PC-9 (cell line): ENCODE results near the gene OR6X1. TPM values are rescaled to one million over a fixed set of nuclear protein-coding genes. Genes with fewer than 3 reads are reported as not detected.

ENCODE experiments used
- BruUV-seq: library from RNA; stranded (reverse); fragments of 400-500 nt; replicated peaks from 2 replicates; lab custom pipeline; 2021; lab: Mats Ljungman, UMichigan
- CTCF ChIA-PET: fragments of 300-600 bp; sonication (Branson Sonifier 250); formaldehyde crosslinking; loops from one replicate; lab custom pipeline; 2022; ENCODE audit warnings: antibody characterized with exemption; lab: Charles Lee
- POLR2A ChIA-PET: fragments of 300-600 bp; sonication (Branson Sonifier 250); formaldehyde crosslinking; loops from one replicate; lab custom pipeline; 2022; ENCODE audit warnings: antibody characterized with exemption; ENCODE audit not compliant: unreplicated experiment; lab: Charles Lee
- DNase-seq, 2 experiments: peaks; one replicate each; pipeline versions ENCODE4 v3.0.0 to v3.0.0-alpha.2; 2015 to 2022; ENCODE audit warnings: mixed read lengths in 1 of 2
- H2AFZ ChIP-seq: fragments of 200-600 bp; sonication (generic); 2 replicates; pipeline ENCODE4 v1.8.1; 2017; ENCODE audit warnings: antibody characterized with exemption
- H3F3A ChIP-seq: fragments of 200-600 bp; sonication (generic); 2 replicates; pipeline ENCODE4 v1.8.1; 2017; ENCODE audit warnings: antibody characterized with exemption, mild to moderate bottlenecking, low read depth; ENCODE audit not compliant: insufficient read depth
- H3K27ac ChIP-seq: fragments of 200-600 bp; sonication (generic); 2 replicates; pipeline ENCODE4 v1.6.1; 2016; ENCODE audit warnings: mixed run types
- H3K27me3 ChIP-seq: fragments of 200-600 bp; sonication (generic); 2 replicates; pipeline ENCODE4 v1.6.1; 2016; ENCODE audit warnings: low read depth, mixed run types; ENCODE audit not compliant: insufficient read depth
- H3K36me3 ChIP-seq: fragments of 200-600 bp; sonication (generic); 2 replicates; pipeline ENCODE4 v1.6.1; 2016; ENCODE audit warnings: low read depth, mixed run types
- H3K4me1 ChIP-seq: fragments of 200-600 bp; sonication (generic); replicated peaks from 2 replicates; pipeline ENCODE4 v1.6.1; 2016; ENCODE audit warnings: mixed run types; ENCODE audit not compliant: insufficient read depth
- H3K4me2 ChIP-seq: fragments of 200-600 bp; sonication (generic); 2 replicates; pipeline ENCODE4 v1.6.1; 2017; ENCODE audit warnings: mixed run types
- H3K4me3 ChIP-seq: fragments of 200-600 bp; sonication (generic); 2 replicates; pipeline ENCODE4 v1.6.1; 2016; ENCODE audit warnings: mixed run types
- H3K79me2 ChIP-seq: fragments of 200-600 bp; sonication (generic); 2 replicates; pipeline ENCODE4 v1.6.1; 2017; ENCODE audit warnings: low read depth, mixed run types
- H3K9me2 ChIP-seq: fragments of 200-600 bp; sonication (generic); 2 replicates; pipeline ENCODE4 v1.8.1; 2017; ENCODE audit warnings: mild to moderate bottlenecking; ENCODE audit not compliant: insufficient read depth
- H3K9me3 ChIP-seq: fragments of 200-600 bp; sonication (generic); 2 replicates; pipeline ENCODE4 v1.8.1; 2016; ENCODE audit warnings: low read depth; ENCODE audit not compliant: insufficient read depth
- H4K20me1 ChIP-seq: fragments of 200-600 bp; sonication (generic); 2 replicates; pipeline ENCODE4 v1.8.1; 2017; ENCODE audit not compliant: insufficient read depth
- CTCF ChIP-seq: fragments of 200-600 bp; sonication (generic); conservative IDR thresholded peaks from 2 replicates; pipeline ENCODE4 v1.6.1; 2017; ENCODE audit warnings: mixed run types, antibody characterized with exemption, mild to moderate bottlenecking, moderate library complexity
- EZH2 ChIP-seq: fragments of 200-600 bp; sonication (generic); IDR thresholded peaks from 2 replicates; pipeline ENCODE4 v1.8.0; 2017; ENCODE audit warnings: antibody characterized with exemption, low read depth
- intact Hi-C: fragments of 100-400 bp; cut with micrococcal nuclease; formaldehyde crosslinking; loops from one replicate; pipeline ENCODE4 v1.10.0; 2022; ENCODE audit not compliant: unreplicated experiment
- total RNA-seq: library from RNA; stranded (reverse); gene quantifications from 2 replicates; pipeline ENCODE4 v1.2.3, GENCODE V29; 2021

OR6X1 gene
- total RNA-seq, 1 experiment from 2014 or later, result not detected

- H3K27me3 ChIP-seq, result 0 out of 2 replicates have a peak, but pooled peaks cover 3% of the 10 kb centered on the region
- no peaks in the 10 kb centered on the region for H3K9me3 ChIP-seq
- POLR2A ChIA-PET, result no interaction called here
- H3K4me3 ChIP-seq, result no peak overlapping the region
- intact Hi-C loops, result no loop called here
- no peaks in the 10 kb centered on the region for H3F3A ChIP-seq
- no peaks in the 10 kb centered on the region for H4K20me1 ChIP-seq
- BruUV-seq, result no TSS peak
- no peaks in the 10 kb centered on the region for H3K9me2 ChIP-seq
- DNase-seq, result no peak
- H3K36me3 ChIP-seq, result no peaks in the 10 kb centered on the region
- TF ChIP-seq EZH2, result no peak
- no peak for TF ChIP-seq CTCF
- no peaks in the 10 kb centered on the region for H3K79me2 ChIP-seq
- no peak overlapping the region for H2AFZ ChIP-seq
- H3K4me1 ChIP-seq, result no peaks in the 10 kb centered on the region
- no peak overlapping the region for H3K4me2 ChIP-seq
- CTCF ChIA-PET, result no interaction called here
- no peak overlapping the region for H3K27ac ChIP-seq
These were observed 43.2 kb upstream of the OR6X1 start for GRCh38 chr11:123797541-123797940.

GRCh38 chr11:123797114-123797513 is 42.8 kb upstream of the OR6X1 start:
- H3K4me2 ChIP-seq, result no peak overlapping the region
- H3K4me1 ChIP-seq, result no peaks in the 10 kb centered on the region
- H3K36me3 ChIP-seq, result no peaks in the 10 kb centered on the region
- H3F3A ChIP-seq, result no peaks in the 10 kb centered on the region
- intact Hi-C loops, result no loop called here
- BruUV-seq, result no TSS peak
- H3K9me3 ChIP-seq, result no peaks in the 10 kb centered on the region
- ChIA-PET CTCF (no interaction called here), POLR2A (no interaction called here)
- H3K4me3 ChIP-seq, result no peak overlapping the region
- H2AFZ ChIP-seq, result no peak overlapping the region
- H3K27ac ChIP-seq, result no peak overlapping the region
- no peak for DNase-seq
- H4K20me1 ChIP-seq, result no peaks in the 10 kb centered on the region
- TF ChIP-seq CTCF (no peak), EZH2 (no peak)
- H3K27me3 ChIP-seq, result 0 out of 2 replicates have a peak, but pooled peaks cover 3% of the 10 kb centered on the region
- no peaks in the 10 kb centered on the region for H3K79me2 ChIP-seq
- no peaks in the 10 kb centered on the region for H3K9me2 ChIP-seq

GRCh38 chr11:123796226-123796625 is 41.9 kb upstream of the OR6X1 start:
- Histone ChIP-seq H3K4me2 (no peak overlapping the region), H3K4me3 (no peak overlapping the region), H3K9me3 (no peaks in the 10 kb centered on the region), H4K20me1 (no peaks in the 10 kb centered on the region), H3K36me3 (no peaks in the 10 kb centered on the region), H3K79me2 (no peaks in the 10 kb centered on the region), H3K27ac (no peak overlapping the region), H3F3A (no peaks in the 10 kb centered on the region), H3K27me3 (0 out of 2 replicates have a peak, but pooled peaks cover 3% of the 10 kb centered on the region), H3K4me1 (no peaks in the 10 kb centered on the region), H2AFZ (no peak overlapping the region), H3K9me2 (no peaks in the 10 kb centered on the region)
- CTCF ChIA-PET, result no interaction called here
- intact Hi-C loops, result no loop called here
- POLR2A ChIA-PET, result no interaction called here
- no peak for DNase-seq
- BruUV-seq, result no TSS peak
- TF ChIP-seq CTCF (no peak), EZH2 (no peak)
